Dermis blood vessel endothelial cell (primary cell): ENCODE data around the gene USP7. TPM values are rescaled to one million over a fixed set of nuclear protein-coding genes. Genes with fewer than 3 reads are reported as not detected.
"Not testable (repeated sequence)": the region's sequence is repeated elsewhere in the genome, so short reads cannot be mapped to it uniquely, and the experiment has no call there.

Source experiments
- DNase-seq: peaks from one replicate; pipeline ENCODE4 v3.0.0; 2010
- total RNA-seq: library from RNA; depleted of rRNA; stranded (reverse); fragments of >200 nt; gene quantifications from 2 replicates; pipeline ENCODE4 v1.2.3, GENCODE V29; 2014

USP7 gene
- total RNA-seq = 61.3 and 72.1 TPM in 2 replicates

GRCh38 chr16:8963821-8964441 is at the start of gene USP7:
TSS of gene USP7 (minus strand) at chr16:8963906. CDS start at chr16:8963285, 621 bp downstream.
- peak; percentile 94 for DNase-seq

GRCh38 chr16:9013508-9013864 is 49.8 kb upstream of the USP7 start:
- no peak for DNase-seq

- DNase-seq = peak; percentile 47
These were observed 49.3 kb upstream of the USP7 start for GRCh38 chr16:9012848-9013507.

- DNase-seq = no peak
These were observed 48.6 kb upstream of the USP7 start for GRCh38 chr16:9012330-9012729.

- peak; percentile 80 for DNase-seq
These were observed 45.0 kb upstream of the USP7 start for GRCh38 chr16:9008601-9009260.

- no peak for DNase-seq
These were observed 43.6 kb upstream of the USP7 start for GRCh38 chr16:9007177-9007794.

- no peak for DNase-seq
These were observed 40.5 kb upstream of the USP7 start for GRCh38 chr16:9004183-9004582.

- DNase-seq = no peak
These were observed 40.1 kb upstream of the USP7 start for GRCh38 chr16:9003763-9004162.

GRCh38 chr16:9003322-9003721 is 39.6 kb upstream of the USP7 start:
- DNase-seq = no peak

- DNase-seq = no peak
These were observed 38.3 kb upstream of the USP7 start for GRCh38 chr16:9002042-9002441.

- no peak for DNase-seq
These were observed 37.0 kb upstream of the USP7 start for GRCh38 chr16:9000664-9001063.

GRCh38 chr16:8999800-9000199 is 36.1 kb upstream of the USP7 start:
- DNase-seq = no peak

- no peak for DNase-seq
These were observed 34.4 kb upstream of the USP7 start for GRCh38 chr16:8998108-8998507.

- DNase-seq = peak; percentile 9
These were observed 33.2 kb upstream of the USP7 start for GRCh38 chr16:8996891-8997290.

GRCh38 chr16:8990445-8990844 is 26.7 kb upstream of the USP7 start:
- no peak for DNase-seq

GRCh38 chr16:8989099-8989878 is 25.6 kb upstream of the USP7 start:
- DNase-seq = no peak

- DNase-seq = no peak
These were observed 23.1 kb upstream of the USP7 start for GRCh38 chr16:8986818-8987191.

- DNase-seq = no peak
These were observed 22.4 kb upstream of the USP7 start for GRCh38 chr16:8986111-8986510.

- DNase-seq = no peak
These were observed 19.1 kb upstream of the USP7 start for GRCh38 chr16:8982816-8983215.

GRCh38 chr16:8981901-8982300 is 18.2 kb upstream of the USP7 start:
- DNase-seq = not testable (repeated sequence)

GRCh38 chr16:8976189-8976588 is 12.5 kb upstream of the USP7 start:
- DNase-seq = not testable (repeated sequence)

GRCh38 chr16:8975039-8975438 is 11.3 kb upstream of the USP7 start:
- DNase-seq = no peak
